ENCODE results near the gene OSBPL8.

OSBPL8 gene

DNA sequence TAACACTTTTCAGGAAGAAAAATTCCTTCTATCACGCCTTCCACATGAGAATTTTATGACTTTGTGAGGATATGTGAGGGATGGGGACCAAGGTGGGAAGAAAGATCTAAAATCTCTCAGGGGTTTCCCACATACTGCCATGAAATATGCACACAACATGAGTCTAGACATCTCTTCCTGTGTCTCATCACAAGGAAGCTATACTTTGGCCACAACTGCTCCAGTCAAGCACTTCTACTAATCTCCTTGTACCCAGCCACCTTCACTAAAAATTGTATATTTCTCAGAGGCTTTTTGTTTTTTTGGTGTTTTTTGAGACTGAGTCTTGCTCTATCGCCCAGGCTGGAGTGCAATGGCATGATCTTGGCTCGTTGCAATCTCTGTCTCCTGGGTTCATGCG lies 3.2 kb downstream of the OSBPL8 start:
- DNase-seq (ENCODE audit: insufficient read length, low spot score) (no peak), FAIRE-seq (no peak)
- TF ChIP-seq TAF1 (IDR thresholded peaks at IDR 0.05; ENCODE audit: low read depth, low read length) (no peak), POLR2A (IDR thresholded peaks at IDR 0.05; ENCODE audit: low read depth, low read length) (no peak), PAX5 (IDR thresholded peaks at IDR 0.05; ENCODE audit: insufficient read depth, low read length, severe bottlenecking) (no peak)

DNA sequence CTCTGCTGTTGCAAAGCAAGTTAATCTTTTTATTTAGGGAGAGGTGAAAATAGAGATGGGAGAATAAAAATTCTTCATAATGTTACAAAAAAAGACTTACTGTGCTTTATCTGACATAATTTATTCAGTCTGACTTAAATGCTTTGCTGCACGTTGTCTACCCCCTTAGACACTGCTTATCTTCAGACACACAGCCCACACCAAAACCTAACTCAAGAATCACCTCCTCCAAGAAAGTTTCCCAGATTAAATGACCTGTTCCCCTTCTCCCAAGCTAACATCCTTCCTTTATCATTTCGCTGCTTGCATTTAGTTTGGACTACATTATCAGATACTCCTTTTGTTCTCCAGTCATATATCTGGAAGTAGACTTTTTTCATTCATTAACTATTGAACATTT lies 3.8 kb downstream of the OSBPL8 start:
- FAIRE-seq: no peak
- DNase-seq (ENCODE audit: insufficient read length, low spot score): no peak
- TF ChIP-seq POLR2AphosphoS5 (IDR thresholded peaks at IDR 0.05; ENCODE audit: low read depth, low read length): no peak
- no peak for TF ChIP-seq POLR2A (IDR thresholded peaks at IDR 0.05; ENCODE audit: low read depth, low read length)
- no peak for TF ChIP-seq PAX5 (IDR thresholded peaks at IDR 0.05; ENCODE audit: insufficient read depth, low read length, severe bottlenecking)
- TF ChIP-seq POU2F2 (IDR thresholded peaks at IDR 0.05; ENCODE audit: low read depth, low read length): no peak
- TF ChIP-seq TAF1 (IDR thresholded peaks at IDR 0.05; ENCODE audit: low read depth, low read length): no peak
- no peak for TF ChIP-seq SPI1 (IDR thresholded peaks at IDR 0.05; ENCODE audit: low read depth, low read length)

DNA sequence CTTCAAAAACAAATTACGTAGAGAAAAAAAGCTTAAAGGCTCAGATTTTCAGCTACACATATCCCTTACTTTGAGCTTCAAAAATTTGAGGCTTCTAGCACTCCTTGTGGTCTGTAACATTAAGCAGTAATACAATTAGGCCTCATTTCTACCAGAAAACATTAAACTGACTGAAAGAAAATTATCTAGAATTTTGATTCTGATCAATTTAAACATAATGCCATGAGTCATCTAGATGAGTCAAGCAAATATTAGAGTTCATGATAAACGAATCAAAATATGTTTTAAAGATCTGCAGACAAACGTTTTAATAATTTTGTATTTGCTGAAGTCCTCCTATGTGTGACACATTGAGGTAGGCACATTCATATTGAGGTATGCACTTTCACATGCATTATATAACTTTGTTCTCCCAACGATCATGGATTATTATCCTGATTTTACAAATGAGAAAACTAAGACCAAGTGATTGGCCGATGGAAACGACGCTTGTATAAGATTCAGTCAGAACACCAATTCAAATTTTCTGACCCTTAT lies 4.3 kb downstream of the OSBPL8 start:
- no peak for FAIRE-seq
- DNase-seq (ENCODE audit: insufficient read length, low spot score): no peak
- TF ChIP-seq PAX5 (IDR thresholded peaks at IDR 0.05; ENCODE audit: insufficient read depth, low read length, severe bottlenecking) (no peak), POLR2A (IDR thresholded peaks at IDR 0.05; ENCODE audit: low read depth, low read length) (no peak), POU2F2 (IDR thresholded peaks at IDR 0.05; ENCODE audit: low read depth, low read length) (no peak), POLR2AphosphoS5 (IDR thresholded peaks at IDR 0.05; ENCODE audit: low read depth, low read length) (no peak), TAF1 (IDR thresholded peaks at IDR 0.05; ENCODE audit: low read depth, low read length) (no peak), SPI1 (IDR thresholded peaks at IDR 0.05; ENCODE audit: low read depth, low read length) (no peak)

DNA sequence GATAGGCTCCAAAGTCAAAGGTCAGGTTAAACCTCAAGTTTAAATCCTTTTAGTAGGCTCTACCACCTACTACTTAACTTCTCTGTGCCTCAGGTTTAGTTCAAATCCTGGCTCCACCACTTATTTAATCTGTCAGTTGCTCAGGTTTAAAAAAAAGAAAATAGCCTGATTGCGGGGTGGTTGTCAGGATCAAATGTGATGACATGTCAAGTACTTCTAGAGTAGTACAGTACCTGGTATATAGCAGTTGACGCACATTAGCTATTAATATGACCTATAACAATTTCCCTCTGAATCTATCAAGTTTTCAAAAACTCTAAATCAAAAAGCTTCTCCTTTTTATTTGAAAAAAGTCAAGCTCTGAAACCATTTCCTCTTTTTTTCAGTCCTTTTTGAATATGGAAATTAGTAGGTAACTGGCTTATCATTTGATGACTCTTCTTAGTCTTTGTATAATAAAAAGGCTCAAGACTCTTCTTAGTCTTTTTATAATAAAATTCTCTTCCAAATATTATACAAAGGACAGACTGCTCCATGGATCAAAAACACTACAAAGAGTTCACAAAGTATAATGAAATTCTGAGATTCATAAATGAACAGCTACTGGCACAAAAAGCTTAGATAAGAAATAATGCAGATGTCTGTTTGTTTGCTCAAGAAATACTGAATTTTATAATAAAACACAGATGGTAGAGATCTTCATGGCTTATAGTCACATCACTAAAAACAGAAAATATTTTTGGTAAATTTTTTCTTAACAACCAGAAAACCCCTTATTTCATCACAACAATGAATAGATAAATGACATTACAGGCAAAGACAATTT lies 5.0 kb downstream of the OSBPL8 start:
- TF ChIP-seq SPI1 (IDR thresholded peaks at IDR 0.05; ENCODE audit: low read depth, low read length) (peak; percentile 55; the same call in 1 of the 2 replicates), POLR2AphosphoS5 (IDR thresholded peaks at IDR 0.05; ENCODE audit: low read depth, low read length) (no peak), PAX5 (IDR thresholded peaks at IDR 0.05; ENCODE audit: insufficient read depth, low read length, severe bottlenecking) (no peak)
- no peak for FAIRE-seq
- no peak for DNase-seq (ENCODE audit: insufficient read length, low spot score)

DNA sequence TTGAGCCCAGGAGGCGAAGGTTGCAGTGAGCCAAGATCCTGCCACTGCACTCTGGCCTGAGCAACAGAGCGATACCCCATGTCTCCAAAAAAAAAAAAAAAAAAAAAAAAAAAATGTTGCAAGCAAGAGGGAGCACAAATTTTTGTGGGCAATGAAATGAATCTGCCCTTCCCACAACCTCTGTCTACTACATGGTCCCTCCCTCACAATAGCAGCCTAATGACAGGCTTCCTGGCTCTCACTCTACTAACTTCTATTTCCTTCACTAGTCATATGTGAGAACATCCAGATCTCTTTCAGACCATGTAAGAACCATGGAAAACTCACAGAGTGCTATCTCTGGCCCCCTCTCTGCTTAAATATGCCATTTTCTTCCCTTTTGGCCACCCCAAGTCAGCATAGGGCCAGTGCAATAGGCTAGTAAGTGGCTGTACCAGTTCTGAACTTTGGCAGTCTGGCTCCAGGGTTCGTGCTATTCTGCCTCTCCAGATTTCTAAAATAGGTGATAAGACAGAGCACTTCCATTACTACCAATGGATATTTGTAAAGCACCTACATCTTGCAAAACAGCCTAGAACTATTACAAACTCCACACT lies 7.1 kb downstream of the OSBPL8 start:
- no peak for FAIRE-seq
- TF ChIP-seq POLR2A (IDR thresholded peaks at IDR 0.05; ENCODE audit: low read depth, low read length) (no peak), SPI1 (IDR thresholded peaks at IDR 0.05; ENCODE audit: low read depth, low read length) (no peak), POU2F2 (IDR thresholded peaks at IDR 0.05; ENCODE audit: low read depth, low read length) (no peak)
- no peak for DNase-seq (ENCODE audit: insufficient read length, low spot score)

DNA sequence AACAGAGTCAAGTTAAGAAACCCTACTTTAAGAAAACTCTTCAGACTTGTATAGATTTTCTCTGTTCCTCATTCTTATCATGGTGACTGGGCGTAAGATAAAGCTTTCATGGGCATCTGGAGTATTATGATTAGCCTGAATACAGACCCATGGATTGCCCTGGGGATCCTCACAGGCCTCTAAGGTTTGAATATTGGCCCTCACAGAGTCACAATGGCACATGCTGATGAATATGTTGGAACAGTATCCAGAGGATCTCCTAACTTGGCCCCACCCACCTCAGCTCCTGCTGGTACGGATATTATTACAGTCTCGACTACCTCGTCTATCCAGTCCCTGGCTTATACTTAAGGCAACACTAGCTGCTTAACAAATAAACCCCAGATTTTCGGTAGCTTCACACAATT lies 8.1 kb downstream of the OSBPL8 start:
- FAIRE-seq: no peak
- TF ChIP-seq SPI1 (IDR thresholded peaks at IDR 0.05; ENCODE audit: low read depth, low read length) (peak; percentile 78; the same call in 1 of the 2 replicates), POLR2A (IDR thresholded peaks at IDR 0.05; ENCODE audit: low read depth, low read length) (no peak), POLR2AphosphoS5 (IDR thresholded peaks at IDR 0.05; ENCODE audit: low read depth, low read length) (no peak)
- no peak for DNase-seq (ENCODE audit: insufficient read length, low spot score)

DNA sequence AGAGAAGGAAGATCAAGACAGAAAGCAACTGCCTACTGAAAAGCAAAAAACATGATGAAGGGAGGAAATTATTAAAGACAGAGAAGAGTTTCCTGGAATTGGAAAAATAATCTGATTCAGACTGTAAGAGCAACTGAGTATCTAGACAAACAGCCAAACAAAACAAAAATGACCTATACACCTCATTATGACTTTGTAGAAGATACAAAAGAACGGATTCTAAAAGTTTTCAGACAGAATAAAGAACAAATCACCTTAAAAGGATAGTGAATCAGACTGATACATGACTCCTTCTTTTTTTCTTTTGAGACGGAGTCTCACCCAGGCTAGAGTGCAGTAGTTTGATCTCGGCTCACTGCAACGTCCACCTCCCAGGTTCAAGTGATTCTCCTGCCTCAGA lies 10.4 kb downstream of the OSBPL8 start:
- TF ChIP-seq TAF1 (IDR thresholded peaks at IDR 0.05; ENCODE audit: low read depth, low read length) (no peak), POU2F2 (IDR thresholded peaks at IDR 0.05; ENCODE audit: low read depth, low read length) (no peak), SPI1 (IDR thresholded peaks at IDR 0.05; ENCODE audit: low read depth, low read length) (no peak), POLR2A (IDR thresholded peaks at IDR 0.05; ENCODE audit: low read depth, low read length) (no peak)
- DNase-seq (ENCODE audit: insufficient read length, low spot score) (no peak), FAIRE-seq (no peak)

DNA sequence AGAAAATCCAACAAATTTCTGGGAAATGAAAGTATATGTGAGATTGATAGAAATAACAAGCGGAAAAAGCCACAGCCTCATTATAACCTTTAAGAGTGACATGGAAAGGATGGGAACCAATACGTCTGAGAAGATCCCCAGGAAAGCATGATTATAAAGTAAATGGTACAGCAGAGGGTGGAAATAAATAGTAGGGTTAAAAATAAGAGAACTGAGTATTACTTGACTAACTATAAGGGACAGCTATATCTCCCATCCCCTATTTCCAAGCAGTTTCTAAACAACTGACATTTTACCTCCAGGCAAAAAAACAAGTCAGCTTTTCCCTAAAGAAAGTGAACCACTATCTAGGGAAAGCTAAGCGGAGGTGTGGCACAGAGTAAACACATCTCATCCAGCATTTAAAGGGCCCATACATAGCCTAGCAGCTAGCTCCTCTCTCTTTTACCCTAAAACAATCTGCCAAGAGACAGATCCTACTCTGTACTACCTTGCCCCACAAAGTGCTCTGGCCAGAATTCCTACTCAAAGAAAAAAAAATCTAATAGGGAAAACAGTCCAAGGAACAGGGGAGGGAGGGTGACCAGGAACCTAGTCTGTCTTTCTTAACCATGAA lies 11.2 kb downstream of the OSBPL8 start:
- DNase-seq (ENCODE audit: insufficient read length, low spot score) (no peak), FAIRE-seq (no peak)
- TF ChIP-seq POU2F2 (IDR thresholded peaks at IDR 0.05; ENCODE audit: low read depth, low read length): no peak
- TF ChIP-seq PAX5 (IDR thresholded peaks at IDR 0.05; ENCODE audit: insufficient read depth, low read length, severe bottlenecking): no peak
- TF ChIP-seq TAF1 (IDR thresholded peaks at IDR 0.05; ENCODE audit: low read depth, low read length): no peak
- no peak for TF ChIP-seq POLR2A (IDR thresholded peaks at IDR 0.05; ENCODE audit: low read depth, low read length)
- no peak for TF ChIP-seq POLR2AphosphoS5 (IDR thresholded peaks at IDR 0.05; ENCODE audit: low read depth, low read length)
- no peak for TF ChIP-seq SPI1 (IDR thresholded peaks at IDR 0.05; ENCODE audit: low read depth, low read length)

DNA sequence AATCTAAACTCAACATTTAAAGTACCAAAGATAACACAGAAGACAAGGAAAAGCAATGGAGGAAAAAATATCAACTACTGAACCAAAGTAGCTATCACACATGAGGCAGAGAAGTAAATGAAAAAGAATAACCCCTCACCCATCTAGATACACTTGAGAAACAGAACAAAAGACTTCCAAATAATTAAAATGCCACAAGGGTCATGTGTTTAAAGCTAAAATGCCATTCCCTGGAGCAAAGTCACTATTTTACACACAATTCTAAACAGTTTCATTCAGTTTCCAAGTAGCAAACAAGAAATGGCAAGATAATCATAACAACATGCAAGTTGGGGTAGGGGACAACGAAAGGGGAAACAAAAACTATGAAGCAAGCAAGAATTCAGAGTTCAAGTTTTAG lies 12.0 kb downstream of the OSBPL8 start:
- DNase-seq (ENCODE audit: insufficient read length, low spot score): no peak
- TF ChIP-seq TAF1 (IDR thresholded peaks at IDR 0.05; ENCODE audit: low read depth, low read length) (no peak), SPI1 (IDR thresholded peaks at IDR 0.05; ENCODE audit: low read depth, low read length) (no peak), POLR2A (IDR thresholded peaks at IDR 0.05; ENCODE audit: low read depth, low read length) (no peak), PAX5 (IDR thresholded peaks at IDR 0.05; ENCODE audit: insufficient read depth, low read length, severe bottlenecking) (no peak), POU2F2 (IDR thresholded peaks at IDR 0.05; ENCODE audit: low read depth, low read length) (no peak), POLR2AphosphoS5 (IDR thresholded peaks at IDR 0.05; ENCODE audit: low read depth, low read length) (no peak)
- FAIRE-seq: no peak

DNA sequence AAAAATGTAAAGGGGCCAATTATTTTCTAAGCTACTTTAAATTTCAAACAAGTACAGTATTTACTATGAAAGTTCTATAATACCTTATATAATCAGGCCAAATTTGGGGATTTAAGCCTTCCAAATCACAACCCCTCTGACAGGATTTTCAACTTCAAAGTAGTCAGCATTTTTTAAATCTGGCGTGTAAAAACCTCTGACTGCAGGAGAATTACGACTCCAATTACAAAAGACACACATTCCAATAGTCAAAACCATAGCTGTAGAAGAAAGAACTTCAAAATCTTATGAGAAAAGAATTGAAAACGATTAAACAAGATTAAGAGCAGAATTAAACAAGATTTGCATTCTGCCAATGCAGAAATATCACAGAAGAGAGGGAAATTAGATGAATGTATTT lies 12.7 kb downstream of the OSBPL8 start:
- no peak for TF ChIP-seq POU2F2 (IDR thresholded peaks at IDR 0.05; ENCODE audit: low read depth, low read length)
- no peak for TF ChIP-seq SPI1 (IDR thresholded peaks at IDR 0.05; ENCODE audit: low read depth, low read length)
- TF ChIP-seq PAX5 (IDR thresholded peaks at IDR 0.05; ENCODE audit: insufficient read depth, low read length, severe bottlenecking): no peak
- no peak for TF ChIP-seq POLR2AphosphoS5 (IDR thresholded peaks at IDR 0.05; ENCODE audit: low read depth, low read length)
- no peak for TF ChIP-seq TAF1 (IDR thresholded peaks at IDR 0.05; ENCODE audit: low read depth, low read length)
- TF ChIP-seq POLR2A (IDR thresholded peaks at IDR 0.05; ENCODE audit: low read depth, low read length): no peak
- FAIRE-seq: no peak
- no peak for DNase-seq (ENCODE audit: insufficient read length, low spot score)

All from GM12891 (cell line).